HL-60 (cell line): Measurements from ENCODE around the gene DDR2.

Experiments used
- CTCF ChIP-seq: IDR thresholded peaks from one replicate; pipeline ENCODE4 v1.5.1; 2011; ENCODE audit warnings: low read length, control low read depth, inconsistent platforms; ENCODE audit not compliant: insufficient read depth
- POLR2AphosphoS5 ChIP-seq: IDR thresholded peaks from 2 replicates; pipeline ENCODE4 v1.6.1; 2012; ENCODE audit warnings: low read depth
- REST ChIP-seq: IDR thresholded peaks from 2 replicates; pipeline ENCODE4 v1.6.1; 2012; ENCODE audit warnings: low read depth; ENCODE audit not compliant: insufficient replicate concordance
- SPI1 ChIP-seq: IDR thresholded peaks from 2 replicates; pipeline ENCODE4 v1.6.1; 2012; ENCODE audit warnings: low read depth, mild to moderate bottlenecking, borderline replicate concordance

- TF ChIP-seq CTCF (no peak), POLR2AphosphoS5 (no peak), REST (no peak), SPI1 (no peak)
Measured at GRCh38 chr1:162590686-162591085, 41.6 kb upstream of the DDR2 start.
